GM12875 (cell line): Measurements from ENCODE around the gene SNRK.

ENCODE experiments used
- H3K4me3 ChIP-seq: one replicate; pipeline ENCODE4 v1.5.1; 2011; ENCODE audit warnings: low read depth, low read length, control low read depth
- TF ChIP-seq, protein P1 (sequence below): IDR thresholded peaks from 2 replicates; pipeline ENCODE4 v1.5.1; 2011; ENCODE audit warnings: low read depth, mild to moderate bottlenecking, control low read depth, inconsistent platforms, low read length, moderate library complexity, borderline replicate concordance; ENCODE audit not compliant: insufficient read depth

The SNRK gene

DNA sequence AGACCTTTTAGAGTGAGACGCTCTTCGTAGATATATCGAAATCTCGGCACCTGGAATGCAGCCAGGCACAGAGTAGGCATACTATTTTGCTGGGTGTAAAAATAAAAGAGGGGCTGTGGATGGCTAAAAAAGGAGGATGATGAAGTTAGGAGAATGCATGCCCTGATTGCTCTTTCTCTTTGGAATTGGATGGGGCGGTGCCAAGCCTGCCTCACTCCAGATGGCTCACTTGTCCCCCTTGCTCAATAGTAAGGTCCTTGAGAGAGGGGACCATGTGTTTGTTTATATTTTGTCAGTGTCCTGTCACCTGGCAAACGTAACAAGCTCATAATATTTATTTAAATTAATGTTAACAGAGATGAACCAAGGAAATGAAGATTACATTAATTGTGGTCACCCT is 33.0 kb downstream of the SNRK start:
- TF ChIP-seq, protein P1, sequence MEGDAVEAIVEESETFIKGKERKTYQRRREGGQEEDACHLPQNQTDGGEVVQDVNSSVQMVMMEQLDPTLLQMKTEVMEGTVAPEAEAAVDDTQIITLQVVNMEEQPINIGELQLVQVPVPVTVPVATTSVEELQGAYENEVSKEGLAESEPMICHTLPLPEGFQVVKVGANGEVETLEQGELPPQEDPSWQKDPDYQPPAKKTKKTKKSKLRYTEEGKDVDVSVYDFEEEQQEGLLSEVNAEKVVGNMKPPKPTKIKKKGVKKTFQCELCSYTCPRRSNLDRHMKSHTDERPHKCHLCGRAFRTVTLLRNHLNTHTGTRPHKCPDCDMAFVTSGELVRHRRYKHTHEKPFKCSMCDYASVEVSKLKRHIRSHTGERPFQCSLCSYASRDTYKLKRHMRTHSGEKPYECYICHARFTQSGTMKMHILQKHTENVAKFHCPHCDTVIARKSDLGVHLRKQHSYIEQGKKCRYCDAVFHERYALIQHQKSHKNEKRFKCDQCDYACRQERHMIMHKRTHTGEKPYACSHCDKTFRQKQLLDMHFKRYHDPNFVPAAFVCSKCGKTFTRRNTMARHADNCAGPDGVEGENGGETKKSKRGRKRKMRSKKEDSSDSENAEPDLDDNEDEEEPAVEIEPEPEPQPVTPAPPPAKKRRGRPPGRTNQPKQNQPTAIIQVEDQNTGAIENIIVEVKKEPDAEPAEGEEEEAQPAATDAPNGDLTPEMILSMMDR = no peak
- no peak overlapping the region for H3K4me3 ChIP-seq

DNA sequence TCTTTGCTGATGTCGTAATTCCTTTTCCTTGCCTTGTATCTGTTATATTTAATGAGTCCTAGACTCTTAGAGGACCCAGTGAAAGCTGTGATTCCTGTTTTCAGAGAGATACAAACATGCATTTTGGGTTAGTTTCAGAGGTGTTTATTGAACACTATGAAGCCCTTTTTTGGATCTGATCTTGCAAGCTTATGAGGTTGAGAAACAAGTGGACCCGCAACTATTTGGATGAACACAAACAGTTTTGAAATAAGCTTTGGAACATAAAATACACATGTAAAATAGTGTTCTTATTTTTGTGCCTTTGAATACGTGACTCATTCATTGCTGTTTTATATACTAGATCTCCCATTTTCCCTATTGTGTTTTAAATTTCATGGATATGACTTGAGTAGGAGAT is 33.5 kb downstream of the SNRK start:
- TF ChIP-seq, protein P1 = no peak
- H3K4me3 ChIP-seq = no peak overlapping the region

DNA sequence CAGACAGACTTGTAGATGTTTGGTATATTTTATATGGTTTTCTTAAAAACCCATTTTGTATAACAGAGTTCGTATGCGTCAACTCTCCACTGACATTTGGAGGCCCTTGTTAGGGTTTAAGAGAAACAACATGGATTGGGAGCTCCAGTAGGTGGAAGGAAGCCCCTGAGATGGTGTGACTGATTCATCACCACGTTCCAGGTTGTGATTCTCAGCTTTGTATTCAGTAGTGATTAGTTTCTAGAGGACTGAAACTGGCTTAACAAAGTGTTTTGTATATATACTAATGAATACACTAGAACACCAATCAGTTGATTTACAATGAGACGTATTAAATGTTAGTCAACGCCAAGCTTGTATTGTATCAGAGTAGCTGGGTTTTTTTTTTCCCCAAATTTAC is 33.9 kb downstream of the SNRK start:
- TF ChIP-seq, protein P1 = no peak
- H3K4me3 ChIP-seq = no peak overlapping the region

DNA sequence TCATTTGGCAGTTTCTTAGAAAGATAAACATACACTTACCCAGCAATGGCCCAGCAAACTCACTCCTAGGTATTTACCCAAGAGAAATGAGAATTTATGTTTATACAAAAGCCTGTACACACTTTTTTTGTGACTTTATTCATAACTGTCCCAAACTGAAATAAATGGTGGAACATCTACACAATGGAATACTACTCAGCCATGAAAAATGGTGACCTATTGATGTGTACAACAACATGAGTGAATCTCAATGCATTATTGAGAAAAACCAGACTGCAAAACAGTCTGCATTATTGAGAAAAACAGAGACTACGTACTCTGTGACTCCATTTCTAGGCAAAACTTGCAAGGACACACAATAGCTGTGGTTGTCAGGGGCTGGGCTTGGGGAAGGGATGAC is 37.2 kb downstream of the SNRK start:
- H3K4me3 ChIP-seq = no peak overlapping the region
- TF ChIP-seq, protein P1 = no peak

DNA sequence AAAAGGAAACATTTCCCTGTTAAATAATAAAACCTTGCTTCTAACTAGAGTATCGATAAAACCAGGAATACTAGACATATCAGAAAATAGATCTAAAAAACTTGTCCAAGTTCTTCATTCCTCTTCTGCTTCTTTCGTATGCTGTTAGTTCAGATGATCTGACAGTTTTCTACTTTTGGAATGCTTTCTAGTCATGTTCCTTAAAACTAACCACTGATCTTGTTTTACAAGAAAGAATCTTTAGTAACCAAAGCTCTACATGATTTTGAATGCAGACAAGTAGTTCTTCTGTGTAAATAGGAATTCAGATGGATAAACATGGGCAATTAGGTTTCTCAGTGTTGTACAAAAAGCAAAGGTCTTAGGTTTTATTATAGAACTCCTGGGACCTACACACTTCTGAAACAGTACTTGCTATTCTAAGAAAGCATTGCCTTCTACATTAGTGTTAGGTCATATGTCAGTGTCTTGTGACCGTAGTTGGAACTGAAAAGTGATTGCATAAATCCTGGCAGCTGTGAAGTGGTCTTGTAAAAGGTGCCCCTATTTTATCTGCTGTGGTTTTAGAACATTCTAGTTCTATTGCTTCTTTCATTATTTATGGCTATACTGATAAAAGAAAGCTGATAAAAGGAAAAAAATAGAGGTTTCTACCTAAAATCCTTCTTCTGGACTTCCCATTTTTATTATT is 40.7 kb downstream of the SNRK start:
- no peak overlapping the region for H3K4me3 ChIP-seq
- TF ChIP-seq, protein P1 = no peak

DNA sequence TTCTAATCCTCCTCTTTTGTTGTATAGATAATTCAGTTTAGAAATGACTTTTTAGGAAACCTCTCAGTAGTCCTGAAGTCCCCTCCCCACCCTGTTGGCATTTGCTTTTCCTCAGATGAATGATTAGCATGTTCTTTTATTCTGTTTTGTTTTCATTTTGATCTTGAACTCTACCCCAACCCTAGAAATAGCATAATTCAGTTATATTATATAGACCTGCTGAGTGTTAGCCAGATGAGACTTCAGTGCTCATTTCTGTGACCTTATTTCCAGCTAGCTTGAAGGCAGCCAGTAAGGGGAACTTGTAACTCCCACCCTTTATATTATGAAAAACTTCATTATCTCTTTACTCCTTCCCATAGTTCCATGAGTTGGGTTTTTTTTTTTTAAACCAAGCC is 41.2 kb downstream of the SNRK start:
- TF ChIP-seq, protein P1 = no peak
- H3K4me3 ChIP-seq = no peak overlapping the region

DNA sequence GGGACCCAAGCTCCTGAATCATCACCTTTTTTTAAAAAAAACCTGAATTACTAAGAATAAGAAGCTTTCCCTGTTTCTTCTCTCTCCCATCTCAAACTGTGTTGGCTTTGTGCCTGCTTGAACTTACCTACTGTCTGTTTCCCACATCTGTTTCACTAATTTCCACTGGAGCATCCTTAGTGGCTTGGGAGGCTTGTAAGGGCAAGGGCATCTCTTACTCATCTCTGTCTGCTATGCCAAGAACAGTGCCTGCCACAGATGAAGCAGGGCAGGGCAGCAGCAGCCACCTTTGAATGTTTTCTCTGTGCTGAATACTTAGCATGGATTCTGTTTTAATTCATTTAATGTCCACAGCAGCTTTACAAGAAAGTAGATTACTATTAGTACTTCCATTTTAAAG is 42.3 kb downstream of the SNRK start:
- TF ChIP-seq, protein P1 = no peak
- H3K4me3 ChIP-seq = no peak overlapping the region
